ENCODE data around the gene ADAM30.
"Not testable (repeated sequence)": the region's sequence is repeated elsewhere in the genome, so short reads cannot be mapped to it uniquely, and the experiment has no call there.

ADAM30 gene

DNA sequence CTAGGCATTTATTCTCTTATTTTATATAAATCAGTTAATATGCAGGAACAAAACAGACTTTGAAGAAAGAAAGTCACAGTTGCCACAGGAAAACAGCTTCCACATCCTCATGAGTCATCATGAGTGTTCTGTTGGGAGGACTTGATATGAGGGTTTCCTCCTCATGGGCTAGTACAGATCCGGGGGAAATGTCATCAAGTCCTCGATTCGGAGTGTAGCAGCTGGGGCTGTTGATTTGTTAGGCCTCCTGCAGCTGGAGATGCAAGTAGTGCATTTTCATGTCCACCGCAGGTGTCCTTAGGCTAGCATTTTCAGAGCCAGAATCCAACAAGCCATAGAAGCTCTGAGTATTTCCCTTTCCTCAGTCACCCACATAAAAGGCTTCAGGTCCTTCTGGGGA is 36.7 kb downstream of the ADAM30 start:
- no peaks in the 10 kb centered on the region for H3K79me2 ChIP-seq (ENCODE audit: control insufficient read depth, insufficient read depth, low read length)
- no peak overlapping the region for H2BK120ac ChIP-seq (ENCODE audit: low read depth, low read length)
- H2BK5ac ChIP-seq (ENCODE audit: low read length) = no peak overlapping the region
- no peak overlapping the region for H3K9ac ChIP-seq (ENCODE audit: low read length)
- no peak overlapping the region for H2BK15ac ChIP-seq (replicated peaks; ENCODE audit: low read depth)
- H4K8ac ChIP-seq (ENCODE audit: low read depth, low read length) = no peak overlapping the region
- peaks cover 2% of the 10 kb centered on the region for H3K4me1 ChIP-seq (ENCODE audit: control insufficient read depth, low read depth, low read length)
- H3K18ac ChIP-seq (ENCODE audit: low read length) = no peak overlapping the region
- H3K56ac ChIP-seq (ENCODE audit: low read length) = no peak overlapping the region
- no peak overlapping the region for H3K23ac ChIP-seq (ENCODE audit: low read length)
- H2AK5ac ChIP-seq (ENCODE audit: low read length) = no peak overlapping the region
- no peak overlapping the region for H4K5ac ChIP-seq (ENCODE audit: low read length)
- H3K79me1 ChIP-seq (ENCODE audit: low read length) = no peaks in the 10 kb centered on the region
- no peak for DNase-seq
- no peak overlapping the region for H3K4me2 ChIP-seq (ENCODE audit: low read length)
- H3K4me3 ChIP-seq (ENCODE audit: low read length) = no peak overlapping the region
- WGBS (ENCODE audit: extremely low coverage, insufficient coverage, low lambda C conversion rate) = no CpG with 5 or more reads among the region's 4 CpGs
- no peaks in the 10 kb centered on the region for H3K27me3 ChIP-seq (ENCODE audit: insufficient read depth, low read length, poor library complexity)
- no peak overlapping the region for H3K27ac ChIP-seq (ENCODE audit: low read depth, low read length)
- H3K4ac ChIP-seq (ENCODE audit: low read depth, low read length) = no peak overlapping the region
- H3K36me3 ChIP-seq (ENCODE audit: control insufficient read depth, insufficient read depth, low read length) = no peaks in the 10 kb centered on the region

DNA sequence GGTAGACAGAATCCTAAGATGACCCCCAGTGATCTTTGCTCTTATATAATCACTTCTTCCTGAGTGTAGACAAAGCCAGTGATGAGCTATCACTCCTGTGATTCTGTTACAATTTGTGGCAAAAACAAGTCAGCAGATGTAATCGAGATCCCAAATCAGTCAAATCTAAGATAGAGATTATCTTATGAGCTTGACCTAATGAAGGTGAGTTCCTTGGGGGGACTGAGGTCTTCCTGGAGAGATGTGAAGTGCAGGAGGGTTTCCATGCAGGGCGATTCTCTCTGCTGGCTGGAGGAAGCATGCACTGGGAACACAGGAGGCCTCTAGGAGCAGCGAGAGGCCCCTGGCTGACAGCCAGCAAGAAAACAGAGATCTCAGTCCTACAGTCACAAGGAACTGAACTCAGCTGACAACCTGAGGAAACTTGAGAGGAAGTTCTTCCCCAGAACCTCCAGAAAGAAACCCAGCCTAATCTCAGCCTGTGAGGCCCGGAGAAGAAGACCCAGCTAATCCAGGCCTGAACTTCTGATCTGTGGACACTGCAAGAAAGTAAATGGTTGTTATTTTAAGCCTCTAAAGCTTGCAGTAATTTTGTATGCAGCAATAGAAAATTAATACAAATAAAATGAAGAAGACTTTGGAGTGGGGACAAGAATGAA is 37.6 kb downstream of the ADAM30 start:
- not testable (repeated sequence) for H4K5ac ChIP-seq (ENCODE audit: low read length); H3K9ac ChIP-seq (ENCODE audit: low read length); H3K4me1 ChIP-seq (ENCODE audit: control insufficient read depth, low read depth, low read length); H2BK120ac ChIP-seq (ENCODE audit: low read depth, low read length); H3K4ac ChIP-seq (ENCODE audit: low read depth, low read length); H3K4me3 ChIP-seq (ENCODE audit: low read length); H2BK15ac ChIP-seq (replicated peaks; ENCODE audit: low read depth); H3K79me1 ChIP-seq (ENCODE audit: low read length); H3K27ac ChIP-seq (ENCODE audit: low read depth, low read length); H3K79me2 ChIP-seq (ENCODE audit: control insufficient read depth, insufficient read depth, low read length); H3K56ac ChIP-seq (ENCODE audit: low read length); DNase-seq; H2AK5ac ChIP-seq (ENCODE audit: low read length); H3K18ac ChIP-seq (ENCODE audit: low read length); H3K4me2 ChIP-seq (ENCODE audit: low read length); H3K27me3 ChIP-seq (ENCODE audit: insufficient read depth, low read length, poor library complexity); H3K36me3 ChIP-seq (ENCODE audit: control insufficient read depth, insufficient read depth, low read length); H2BK5ac ChIP-seq (ENCODE audit: low read length); H4K8ac ChIP-seq (ENCODE audit: low read depth, low read length); H3K23ac ChIP-seq (ENCODE audit: low read length)
- WGBS (ENCODE audit: extremely low coverage, insufficient coverage, low lambda C conversion rate) = no CpG with 5 or more reads among the region's 4 CpGs

DNA sequence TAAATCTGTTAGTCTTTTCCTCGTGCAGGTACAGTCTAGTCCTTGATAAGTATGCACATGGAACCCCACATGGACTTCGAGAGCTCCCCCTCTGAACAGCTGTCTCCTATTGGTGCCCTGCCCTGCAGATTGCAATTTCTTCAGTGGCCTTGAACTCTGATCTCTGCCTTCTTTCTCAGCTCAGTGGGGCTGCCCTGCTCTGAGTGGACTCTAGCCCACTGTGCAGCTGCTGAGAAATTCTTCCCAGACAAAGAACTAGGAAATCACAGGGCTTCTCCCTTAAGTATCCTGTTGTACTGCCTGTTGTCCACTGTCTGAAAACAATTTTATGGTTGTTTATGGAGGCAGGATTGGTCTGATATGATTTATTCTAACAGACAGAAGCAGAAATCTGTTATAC is 38.2 kb downstream of the ADAM30 start:
- Histone ChIP-seq H4K5ac (ENCODE audit: low read length) (no peak overlapping the region), H3K4me3 (ENCODE audit: low read length) (no peak overlapping the region), H3K18ac (ENCODE audit: low read length) (no peak overlapping the region), H3K79me2 (ENCODE audit: control insufficient read depth, insufficient read depth, low read length) (no peaks in the 10 kb centered on the region), H3K9ac (ENCODE audit: low read length) (no peak overlapping the region), H2BK120ac (ENCODE audit: low read depth, low read length) (no peak overlapping the region), H3K56ac (ENCODE audit: low read length) (no peak overlapping the region), H3K27ac (ENCODE audit: low read depth, low read length) (no peak overlapping the region), H3K79me1 (ENCODE audit: low read length) (no peaks in the 10 kb centered on the region), H2BK15ac (replicated peaks; ENCODE audit: low read depth) (no peak overlapping the region), H3K27me3 (ENCODE audit: insufficient read depth, low read length, poor library complexity) (no peaks in the 10 kb centered on the region), H3K23ac (ENCODE audit: low read length) (no peak overlapping the region), H2AK5ac (ENCODE audit: low read length) (no peak overlapping the region), H2BK5ac (ENCODE audit: low read length) (no peak overlapping the region), H4K8ac (ENCODE audit: low read depth, low read length) (no peak overlapping the region), H3K4ac (ENCODE audit: low read depth, low read length) (no peak overlapping the region), H3K4me1 (ENCODE audit: control insufficient read depth, low read depth, low read length) (peaks cover 2% of the 10 kb centered on the region), H3K36me3 (ENCODE audit: control insufficient read depth, insufficient read depth, low read length) (no peaks in the 10 kb centered on the region), H3K4me2 (ENCODE audit: low read length) (no peak overlapping the region)
- no CpG with 5 or more reads among the region's 2 CpGs for WGBS (ENCODE audit: extremely low coverage, insufficient coverage, low lambda C conversion rate)
- no peak for DNase-seq

DNA sequence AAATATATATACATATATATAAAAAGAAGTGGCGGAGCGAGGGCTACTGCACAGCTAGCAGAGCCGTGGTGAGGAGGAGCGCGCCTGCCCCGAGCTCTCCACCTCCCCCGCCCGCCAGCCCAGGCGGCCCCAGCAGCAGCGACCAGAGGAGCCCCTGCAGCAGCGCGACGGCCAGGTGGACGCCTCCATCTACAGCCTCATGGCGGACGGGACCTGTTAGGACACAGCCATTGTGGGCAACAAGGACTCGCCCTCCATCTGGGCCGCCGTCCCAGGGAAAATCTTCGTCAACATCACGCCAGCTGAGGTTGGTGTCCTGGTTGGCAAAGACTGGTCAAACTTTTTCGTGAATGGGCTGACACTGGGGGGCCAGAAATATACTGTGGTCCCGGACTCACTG is 43.2 kb downstream of the ADAM30 start:
- Histone ChIP-seq H3K4me3 (ENCODE audit: low read length) (no peak overlapping the region), H2BK120ac (ENCODE audit: low read depth, low read length) (no peak overlapping the region), H3K79me1 (ENCODE audit: low read length) (no peaks in the 10 kb centered on the region), H3K56ac (ENCODE audit: low read length) (no peak overlapping the region), H3K4me1 (ENCODE audit: control insufficient read depth, low read depth, low read length) (peaks cover 2% of the 10 kb centered on the region), H4K8ac (ENCODE audit: low read depth, low read length) (no peak overlapping the region), H3K23ac (ENCODE audit: low read length) (no peak overlapping the region), H2AK5ac (ENCODE audit: low read length) (no peak overlapping the region), H3K27ac (ENCODE audit: low read depth, low read length) (no peak overlapping the region), H3K79me2 (ENCODE audit: control insufficient read depth, insufficient read depth, low read length) (no peaks in the 10 kb centered on the region), H3K4me2 (ENCODE audit: low read length) (no peak overlapping the region), H3K27me3 (ENCODE audit: insufficient read depth, low read length, poor library complexity) (no peaks in the 10 kb centered on the region), H2BK5ac (ENCODE audit: low read length) (no peak overlapping the region), H3K36me3 (ENCODE audit: control insufficient read depth, insufficient read depth, low read length) (no peaks in the 10 kb centered on the region), H3K4ac (ENCODE audit: low read depth, low read length) (no peak overlapping the region), H2BK15ac (replicated peaks; ENCODE audit: low read depth) (no peak overlapping the region), H3K18ac (ENCODE audit: low read length) (no peak overlapping the region), H4K5ac (ENCODE audit: low read length) (no peak overlapping the region), H3K9ac (ENCODE audit: low read length) (no peak overlapping the region)
- DNase-seq = no peak
- WGBS (ENCODE audit: extremely low coverage, insufficient coverage, low lambda C conversion rate) = no CpG with 5 or more reads among the region's 23 CpGs

DNA sequence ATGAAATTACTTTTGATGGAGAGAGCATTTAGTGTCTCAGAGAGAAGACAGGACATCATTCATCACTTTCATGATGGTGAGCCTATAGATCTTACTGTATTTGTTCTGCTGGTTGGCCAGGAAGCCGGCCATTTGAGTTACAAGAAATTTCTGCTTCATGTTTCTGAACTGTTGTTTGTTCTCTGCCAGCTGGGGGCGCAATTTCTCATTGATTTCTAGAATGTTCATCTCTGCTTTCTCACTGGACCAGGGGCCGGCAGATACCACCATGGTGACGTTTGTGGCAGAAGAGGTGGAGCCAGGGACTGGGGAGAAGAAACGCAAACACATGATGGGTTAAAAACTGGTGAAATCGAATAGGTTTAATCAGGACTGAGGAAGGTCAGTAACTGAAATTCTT is 52.1 kb downstream of the ADAM30 start:
- H4K5ac ChIP-seq (ENCODE audit: low read length); H3K18ac ChIP-seq (ENCODE audit: low read length); H2BK120ac ChIP-seq (ENCODE audit: low read depth, low read length); H3K56ac ChIP-seq (ENCODE audit: low read length); H3K27me3 ChIP-seq (ENCODE audit: insufficient read depth, low read length, poor library complexity); H3K36me3 ChIP-seq (ENCODE audit: control insufficient read depth, insufficient read depth, low read length); H4K8ac ChIP-seq (ENCODE audit: low read depth, low read length); H2BK15ac ChIP-seq (replicated peaks; ENCODE audit: low read depth); H3K4me2 ChIP-seq (ENCODE audit: low read length); H2BK5ac ChIP-seq (ENCODE audit: low read length); H3K4me1 ChIP-seq (ENCODE audit: control insufficient read depth, low read depth, low read length); H3K9ac ChIP-seq (ENCODE audit: low read length); H3K79me1 ChIP-seq (ENCODE audit: low read length); H3K4ac ChIP-seq (ENCODE audit: low read depth, low read length); H3K4me3 ChIP-seq (ENCODE audit: low read length); H2AK5ac ChIP-seq (ENCODE audit: low read length); H3K23ac ChIP-seq (ENCODE audit: low read length); H3K27ac ChIP-seq (ENCODE audit: low read depth, low read length); H3K79me2 ChIP-seq (ENCODE audit: control insufficient read depth, insufficient read depth, low read length): not testable (repeated sequence)
- WGBS (ENCODE audit: extremely low coverage, insufficient coverage, low lambda C conversion rate) = no CpG with 5 or more reads among the region's 6 CpGs
- peak; percentile 64 for DNase-seq
